GM12873 (cell line): ENCODE data around the gene CNNM2.

Experiments used
- TF ChIP-seq, protein P1 (sequence below): IDR thresholded peaks from 2 replicates; pipeline ENCODE4 v1.5.1; 2012; ENCODE audit warnings: low read depth, mild to moderate bottlenecking, moderate library complexity, low read length, control low read depth; ENCODE audit not compliant: insufficient read depth; ENCODE audit errors: missing control alignments

Gene CNNM2

GRCh38 chr10:103021150-103021899 is 103.2 kb downstream of the CNNM2 start:
- TF ChIP-seq, protein P1, sequence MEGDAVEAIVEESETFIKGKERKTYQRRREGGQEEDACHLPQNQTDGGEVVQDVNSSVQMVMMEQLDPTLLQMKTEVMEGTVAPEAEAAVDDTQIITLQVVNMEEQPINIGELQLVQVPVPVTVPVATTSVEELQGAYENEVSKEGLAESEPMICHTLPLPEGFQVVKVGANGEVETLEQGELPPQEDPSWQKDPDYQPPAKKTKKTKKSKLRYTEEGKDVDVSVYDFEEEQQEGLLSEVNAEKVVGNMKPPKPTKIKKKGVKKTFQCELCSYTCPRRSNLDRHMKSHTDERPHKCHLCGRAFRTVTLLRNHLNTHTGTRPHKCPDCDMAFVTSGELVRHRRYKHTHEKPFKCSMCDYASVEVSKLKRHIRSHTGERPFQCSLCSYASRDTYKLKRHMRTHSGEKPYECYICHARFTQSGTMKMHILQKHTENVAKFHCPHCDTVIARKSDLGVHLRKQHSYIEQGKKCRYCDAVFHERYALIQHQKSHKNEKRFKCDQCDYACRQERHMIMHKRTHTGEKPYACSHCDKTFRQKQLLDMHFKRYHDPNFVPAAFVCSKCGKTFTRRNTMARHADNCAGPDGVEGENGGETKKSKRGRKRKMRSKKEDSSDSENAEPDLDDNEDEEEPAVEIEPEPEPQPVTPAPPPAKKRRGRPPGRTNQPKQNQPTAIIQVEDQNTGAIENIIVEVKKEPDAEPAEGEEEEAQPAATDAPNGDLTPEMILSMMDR: no peak

DNA sequence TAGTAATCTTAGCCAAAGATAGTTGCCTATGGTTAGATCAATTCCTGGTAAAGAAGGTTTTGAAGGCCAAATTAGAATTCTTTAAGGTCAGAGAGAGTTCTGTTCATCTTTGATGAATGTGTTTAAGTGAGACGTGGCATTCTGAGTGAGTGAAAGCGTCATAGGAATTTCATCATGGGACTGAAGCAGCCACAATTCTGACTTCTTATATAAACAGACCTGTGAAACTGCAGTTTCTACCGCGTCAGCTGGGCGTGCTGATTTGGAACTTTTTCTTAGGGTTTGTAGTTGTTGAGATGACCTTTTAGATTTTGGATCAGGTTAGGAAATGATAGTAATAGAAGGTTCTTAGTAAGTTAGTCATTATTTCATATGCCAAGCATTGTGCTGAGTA is 103.8 kb downstream of the CNNM2 start:
- TF ChIP-seq, protein P1: no peak

DNA sequence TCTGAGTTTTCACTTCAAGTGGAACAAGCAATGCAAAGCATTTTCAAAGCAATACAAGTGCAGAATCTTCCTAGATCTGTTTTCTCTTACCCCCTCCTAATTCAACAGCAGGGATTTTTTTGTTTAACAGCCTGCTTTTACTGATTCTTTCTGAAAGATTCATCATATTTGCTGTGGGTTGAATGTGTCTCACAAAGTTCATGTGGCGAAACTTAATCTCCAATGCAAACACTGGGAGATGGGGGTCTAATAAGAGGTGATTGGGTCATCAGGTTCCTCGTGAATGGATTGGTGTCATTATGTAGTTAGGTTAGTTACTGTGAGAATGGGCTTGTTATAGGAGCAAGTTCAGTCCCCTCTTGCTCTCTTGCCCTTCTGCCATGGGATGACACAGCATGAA is 107.6 kb downstream of the CNNM2 start:
- TF ChIP-seq, protein P1: no peak

GRCh38 chr10:103038570-103038969 is 120.5 kb downstream of the CNNM2 start:
- TF ChIP-seq, protein P1: no peak

GRCh38 chr10:103040418-103040817 is 122.3 kb downstream of the CNNM2 start:
- TF ChIP-seq, protein P1: no peak

- TF ChIP-seq, protein P1: no peak
Measured at GRCh38 chr10:103041391-103041790, 123.3 kb downstream of the CNNM2 start.

DNA sequence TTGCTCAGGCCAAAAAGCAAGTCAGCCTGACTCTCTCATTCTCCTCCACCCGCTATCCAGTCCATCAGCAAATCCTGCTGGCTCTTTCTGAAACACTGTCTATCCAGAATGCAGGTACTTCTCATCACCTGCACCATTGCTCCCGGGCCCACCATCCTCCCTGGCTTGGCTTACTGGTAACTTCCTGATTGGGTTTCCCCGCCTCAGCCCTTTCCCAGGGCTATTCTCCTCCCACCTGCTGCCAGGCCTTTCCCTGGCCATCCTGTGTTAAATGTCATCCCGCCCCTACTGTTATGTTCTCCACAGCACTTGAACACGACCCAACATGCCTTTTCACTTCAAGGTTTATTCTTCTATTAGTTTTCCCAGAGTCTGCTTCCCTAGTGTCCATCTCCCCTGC is 124.0 kb downstream of the CNNM2 start:
- TF ChIP-seq, protein P1: no peak

- TF ChIP-seq, protein P1: no peak
Measured at GRCh38 chr10:103042908-103043307, 124.8 kb downstream of the CNNM2 start.
